Mesenchymal stem cell (in vitro differentiated cells and primary cell): ENCODE results near the gene UBE2D3.

Experiments
- DNase-seq: peaks from one replicate; pipeline ENCODE4 v3.0.0-alpha.2; 2013
- H2AFZ ChIP-seq: one replicate; pipeline ENCODE4 v1.6.1; 2013; ENCODE audit warnings: low read depth, mild to moderate bottlenecking, control low read depth, inconsistent platforms, low read length, moderate library complexity
- H2AK5ac ChIP-seq: 2 replicates; pipeline ENCODE4 v1.6.1; 2013; ENCODE audit warnings: low read length, moderate library complexity, mild to moderate bottlenecking, inconsistent platforms; ENCODE audit not compliant: severe bottlenecking
- H2BK120ac ChIP-seq: one replicate; pipeline ENCODE4 v1.6.1; 2013; ENCODE audit warnings: low read depth, mild to moderate bottlenecking, inconsistent platforms, low read length, moderate library complexity
- H2BK12ac ChIP-seq, 2 experiments: one replicate each; pipeline ENCODE4 v1.6.1; 2013; ENCODE audit warnings: inconsistent platforms in 2 of 2, low read length in 2 of 2, mild to moderate bottlenecking in 2 of 2, moderate library complexity in 2 of 2, control low read depth in 1 of 2
- H2BK15ac ChIP-seq: one replicate; pipeline ENCODE4 v1.6.1; 2013; ENCODE audit warnings: mild to moderate bottlenecking, low read depth, inconsistent platforms; ENCODE audit not compliant: poor library complexity, severe bottlenecking
- H2BK5ac ChIP-seq: 2 replicates; pipeline ENCODE4 v1.6.1; 2013; ENCODE audit warnings: low read depth, mild to moderate bottlenecking, low read length, control low read depth, inconsistent platforms; ENCODE audit not compliant: poor library complexity, severe bottlenecking
- H3K14ac ChIP-seq, 2 experiments: one replicate each; pipeline ENCODE4 v1.6.1; 2013; ENCODE audit warnings: inconsistent platforms in 2 of 2, low read length in 2 of 2, control low read depth in 1 of 2, mild to moderate bottlenecking in 1 of 2, moderate library complexity in 1 of 2
- H3K18ac ChIP-seq, 2 experiments: one replicate each; pipeline ENCODE4 v1.6.1; 2013; ENCODE audit warnings: inconsistent platforms in 2 of 2, low read length in 2 of 2, control low read depth in 1 of 2, low read depth in 1 of 2, mild to moderate bottlenecking in 1 of 2
- H3K23ac ChIP-seq, 2 experiments: one replicate each; pipeline ENCODE4 v1.6.1; 2013; ENCODE audit warnings: inconsistent platforms in 2 of 2, low read length in 2 of 2, mild to moderate bottlenecking in 2 of 2, moderate library complexity in 2 of 2, control low read depth in 1 of 2
- H3K27ac ChIP-seq: 2 replicates; pipeline ENCODE4 v1.5.1; 2013; ENCODE audit warnings: mild to moderate bottlenecking, moderate library complexity, low read length, control low read depth, inconsistent platforms; ENCODE audit not compliant: poor library complexity, severe bottlenecking
- H3K27me3 ChIP-seq, 2 experiments: 2 replicates each; pipeline versions ENCODE4 v1.6.1 to v1.7.0; 2013; ENCODE audit warnings: low read length in 2 of 2, mild to moderate bottlenecking in 2 of 2, moderate library complexity in 2 of 2, control low read depth in 1 of 2, inconsistent platforms in 1 of 2; ENCODE audit not compliant: control insufficient read depth in 1 of 2, insufficient read depth in 1 of 2
- H3K36me3 ChIP-seq, 2 experiments: 2 replicates each; pipeline versions ENCODE4 v1.6.1 to v1.7.0; 2013; ENCODE audit warnings: low read length in 2 of 2, control low read depth in 1 of 2, inconsistent platforms in 1 of 2, low read depth in 1 of 2, mild to moderate bottlenecking in 1 of 2; ENCODE audit not compliant: insufficient read depth in 2 of 2, control insufficient read depth in 1 of 2
- H3K4ac ChIP-seq, 2 experiments: one replicate each; pipeline ENCODE4 v1.6.1; 2013; ENCODE audit warnings: inconsistent platforms in 2 of 2, low read length in 2 of 2, mild to moderate bottlenecking in 2 of 2, moderate library complexity in 2 of 2, control low read depth in 1 of 2, low read depth in 1 of 2
- H3K4me1 ChIP-seq: 2 replicates; pipeline ENCODE4 v1.6.1; 2013; ENCODE audit warnings: low read depth, low read length, control low read depth; ENCODE audit not compliant: control insufficient read depth, insufficient read depth
- H3K4me2 ChIP-seq: 2 replicates; pipeline ENCODE4 v1.6.1; 2013; ENCODE audit warnings: low read length, mild to moderate bottlenecking, inconsistent platforms; ENCODE audit not compliant: poor library complexity, severe bottlenecking
- H3K4me3 ChIP-seq, 2 experiments: 2 replicates each; pipeline versions ENCODE4 v1.5.1 to v1.7.0; 2013; ENCODE audit warnings: low read length in 2 of 2, mild to moderate bottlenecking in 2 of 2, control low read depth in 1 of 2, low read depth in 1 of 2; ENCODE audit not compliant: insufficient read depth in 1 of 2
- H3K79me1 ChIP-seq: replicated peaks from 2 replicates; pipeline ENCODE4 v1.6.1; 2013; ENCODE audit warnings: mild to moderate bottlenecking, control low read depth, low read length, inconsistent platforms; ENCODE audit not compliant: poor library complexity, severe bottlenecking
- H3K9ac ChIP-seq: 2 replicates; pipeline ENCODE4 v1.7.0; 2013; ENCODE audit warnings: mild to moderate bottlenecking, low read length, moderate library complexity
- H3K9me3 ChIP-seq: 2 replicates; pipeline ENCODE4 v1.7.0; 2013; ENCODE audit warnings: mild to moderate bottlenecking, low read length; ENCODE audit not compliant: control insufficient read depth
- H4K8ac ChIP-seq: one replicate; pipeline ENCODE4 v1.6.1; 2013; ENCODE audit warnings: inconsistent platforms, mild to moderate bottlenecking, low read length, moderate library complexity
- H4K91ac ChIP-seq: one replicate; pipeline ENCODE4 v1.6.1; 2013; ENCODE audit warnings: mild to moderate bottlenecking, low read length, inconsistent platforms
- WGBS: methylation state at CpG from one replicate; pipeline ENCODE4 v1.1.7; 2013; ENCODE audit warnings: mixed read lengths; 5-methylcytosine and 5-hydroxymethylcytosine counted together

UBE2D3 gene

GRCh38 chr4:102868781-102869568 is 41.6 kb upstream of the UBE2D3 start, which contains the start of gene CISD2:
CISD2 (plus strand) TSS chr4:102868992; CDS start chr4:102869085, 93 bp downstream.
- WGBS, result under 1% methylated on average over 62 of the region's 71 CpGs
- Histone ChIP-seq H3K4me1 (peaks cover 8% of the 10 kb centered on the region), H4K91ac (peak within 1 kb of the TSS; percentile 60), H3K79me1 (peaks cover 6% of the 10 kb centered on the region), H2BK120ac (peak within 1 kb of the TSS; percentile 51), H2BK5ac (peak within 1 kb of the TSS; percentile 94), H3K18ac (peak within 1 kb of the TSS; percentile 95 to 100), H2BK12ac (peak within 1 kb of the TSS; percentile 9 to 93), H3K4me3 (peak within 1 kb of the TSS; percentile 84 to 92), H4K8ac (peak within 1 kb of the TSS; percentile 94), H3K4ac (peak within 1 kb of the TSS in 1 of 2 experiments; percentile 95), H3K23ac (peak within 1 kb of the TSS in 1 of 2 experiments; percentile 89), H3K27me3 (no peaks in the 10 kb centered on the region), H2AK5ac (no peak within 1 kb of the TSS), H3K36me3 (peaks cover 3 to 4% of the 10 kb centered on the region in 2 experiments), H2BK15ac (peak within 1 kb of the TSS; percentile 75), H3K14ac (peak within 1 kb of the TSS in 1 of 2 experiments; percentile 99), H3K27ac (peak within 1 kb of the TSS; percentile 98), H3K4me2 (peak within 1 kb of the TSS; percentile 96), H2AFZ (peak within 1 kb of the TSS; percentile 98), H3K9ac (peak within 1 kb of the TSS; percentile 95), H3K9me3 (no peaks in the 10 kb centered on the region)
- peak; percentile 92 for DNase-seq

DNA sequence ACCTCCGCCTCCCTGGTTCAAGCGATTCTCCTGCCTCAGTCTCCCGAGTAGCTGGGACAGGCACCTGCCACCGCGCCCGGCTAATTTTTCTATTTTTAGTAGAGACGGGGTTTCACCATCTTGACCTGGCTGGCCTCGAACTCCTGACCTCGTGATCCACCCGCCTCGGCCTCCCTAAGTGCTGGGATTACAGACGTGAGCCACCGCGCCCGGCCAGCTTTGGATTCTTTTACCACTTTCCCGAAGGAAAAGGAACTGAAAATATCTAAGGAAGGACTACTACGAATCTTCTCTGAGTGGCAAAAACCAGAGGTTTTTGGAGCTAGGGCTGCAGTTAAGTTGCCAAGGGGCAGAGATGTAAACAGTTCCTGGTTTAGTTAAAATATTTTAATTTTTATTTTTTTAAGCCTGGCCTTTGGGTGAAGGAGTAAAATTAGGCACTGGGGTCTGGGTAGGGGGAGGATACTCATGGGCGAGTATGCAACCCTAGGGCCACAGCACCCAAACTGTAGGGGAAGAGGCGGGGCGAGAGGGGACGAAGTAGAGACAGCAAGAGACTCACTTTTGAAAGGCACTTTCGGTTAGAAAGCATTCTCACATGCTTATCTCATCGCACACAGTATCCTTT is 40.9 kb upstream of the UBE2D3 start:
- H3K14ac ChIP-seq, result peak overlapping the region in 1 of 2 experiments; percentile 41

DNA sequence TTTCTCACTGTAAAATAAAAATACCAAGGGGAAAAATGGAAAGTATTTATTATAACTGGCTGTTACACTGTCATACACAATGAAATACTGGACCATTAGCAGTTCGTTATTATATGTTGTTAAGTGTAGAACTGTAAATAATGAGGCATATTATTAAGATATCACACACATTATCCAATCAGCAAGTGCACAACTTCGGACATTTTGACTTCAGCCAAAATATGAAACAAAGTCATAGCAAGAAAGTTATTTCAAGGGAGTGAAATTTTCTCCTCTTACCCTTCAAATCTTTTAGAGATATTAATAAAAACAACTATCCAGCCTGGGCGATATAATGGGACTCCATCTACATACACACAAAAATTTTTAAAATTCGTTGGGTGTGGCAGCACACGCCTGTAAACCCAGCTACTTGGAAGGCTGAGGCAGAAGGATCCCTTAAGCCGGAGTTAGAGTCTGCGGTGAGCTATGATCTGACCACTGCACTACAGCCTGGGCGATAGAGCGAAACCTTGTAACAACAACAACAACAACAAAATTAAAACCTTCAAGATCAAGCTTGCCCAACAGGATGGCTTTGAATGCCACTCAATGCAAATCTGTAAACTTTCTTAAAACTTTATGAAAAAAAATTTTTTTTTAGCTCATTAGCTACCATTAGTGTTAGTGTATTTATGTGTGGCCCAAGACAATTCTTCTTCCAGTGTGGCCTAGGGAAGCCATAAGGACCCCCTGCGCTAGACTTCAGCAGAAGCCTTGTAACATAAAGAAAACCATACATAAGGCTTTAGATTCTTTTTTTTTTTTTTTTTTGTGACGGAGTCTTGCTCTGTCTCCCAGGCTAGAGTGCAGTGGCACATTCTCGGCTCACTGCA is 40.2 kb upstream of the UBE2D3 start:
- Histone ChIP-seq H3K9me3 (no peaks in the 10 kb centered on the region), H3K4me1 (peaks cover 5% of the 10 kb centered on the region), H3K27ac (no peak overlapping the region), H3K18ac (no peak overlapping the region), H3K27me3 (no peaks in the 10 kb centered on the region), H4K8ac (no peak overlapping the region), H3K9ac (peak overlapping the region; percentile 95), H2BK12ac (no peak overlapping the region), H3K79me1 (peaks cover 6% of the 10 kb centered on the region), H2AFZ (no peak overlapping the region), H2AK5ac (no peak overlapping the region), H2BK5ac (no peak overlapping the region), H4K91ac (no peak overlapping the region), H2BK120ac (no peak overlapping the region), H3K14ac (no peak overlapping the region), H3K4me3 (peak overlapping the region in 1 of 2 experiments; percentile 92), H3K4me2 (no peak overlapping the region), H3K36me3 (no peaks in the 10 kb centered on the region), H3K23ac (no peak overlapping the region), H2BK15ac (no peak overlapping the region), H3K4ac (no peak overlapping the region)
- DNase-seq, result no peak
- 95% methylated on average over 10 of the region's 12 CpGs for WGBS

More for the DNA sequence above, 40.9 kb upstream of the UBE2D3 start:
- H3K4ac ChIP-seq, result peak overlapping the region in 1 of 2 experiments; percentile 88
- peaks cover 8% of the 10 kb centered on the region for H3K79me1 ChIP-seq
- no peak overlapping the region for H3K23ac ChIP-seq
- H2AFZ ChIP-seq, result peak overlapping the region; percentile 76
- peak overlapping the region; percentile 76 for H3K27ac ChIP-seq
- H3K18ac ChIP-seq, result peak overlapping the region; percentile 69 to 78
- no peaks in the 10 kb centered on the region for H3K9me3 ChIP-seq
- H3K36me3 ChIP-seq, result peaks cover 2 to 4% of the 10 kb centered on the region in 2 experiments
- peak overlapping the region; percentile 84 to 92 for H3K4me3 ChIP-seq
- H2BK5ac ChIP-seq, result no peak overlapping the region
- peak overlapping the region; percentile 96 for H3K4me2 ChIP-seq
- H3K4me1 ChIP-seq, result peaks cover 7% of the 10 kb centered on the region
- WGBS, result 60% methylated on average over 23 of the region's 23 CpGs
- no peak for DNase-seq
- no peak overlapping the region for H2BK12ac ChIP-seq
- no peak overlapping the region for H4K91ac ChIP-seq
- H4K8ac ChIP-seq, result no peak overlapping the region
- H2BK15ac ChIP-seq, result no peak overlapping the region
- no peaks in the 10 kb centered on the region for H3K27me3 ChIP-seq
- no peak overlapping the region for H2BK120ac ChIP-seq
- H3K9ac ChIP-seq, result peak overlapping the region; percentile 95
- no peak overlapping the region for H2AK5ac ChIP-seq
